A673 (cell line): ENCODE measurements around the gene EXT2.

Source experiments
- CTCF ChIP-seq: fragments of 300-800, 200-600 bp; sonication (generic); conservative IDR thresholded peaks from 2 replicates; pipeline ENCODE4 v1.5.1; 2017; ENCODE audit warnings: low read depth, mild to moderate bottlenecking, antibody characterized with exemption, low read length, moderate library complexity, mixed read lengths
- EZH2 ChIP-seq: fragments of 200-600 bp; sonication (generic); IDR thresholded peaks from 2 replicates; pipeline ENCODE4 v1.6.1; 2017; ENCODE audit warnings: borderline replicate concordance, low read depth, mild to moderate bottlenecking, mixed read lengths, antibody characterized with exemption, low read length; ENCODE audit not compliant: poor library complexity, severe bottlenecking

- no peak for TF ChIP-seq CTCF
- TF ChIP-seq EZH2, result no peak
Measured at GRCh38 chr11:44207292-44207691, 111.8 kb downstream of the EXT2 start.
